RWPE2 (cell line): ENCODE measurements around the gene GPR17.

Experiments used
- ATAC-seq: fragments of 200-7000 bp; cut with Tn5 transposase; 3 replicates; pipeline ENCODE4 v1.9.1; 2021; ENCODE audit warnings: low read depth
- DNase-seq: peaks from one replicate; pipeline ENCODE4 v3.0.0-alpha.2; 2020; ENCODE audit warnings: low spot score
- H3K27ac ChIP-seq: fragments of 450-650 bp; 2 replicates; pipeline ENCODE4 v1.5.1; 2017; ENCODE audit warnings: mild to moderate bottlenecking; ENCODE audit not compliant: poor library complexity, severe bottlenecking
- H3K27me3 ChIP-seq: fragments of 250-450 bp; sonication (Bioruptor Pico); 2 replicates; pipeline ENCODE4 v1.5.1; 2021; ENCODE audit warnings: mild to moderate bottlenecking, moderate library complexity; ENCODE audit not compliant: insufficient read depth, poor library complexity, severe bottlenecking
- H3K36me3 ChIP-seq: fragments of 250-450 bp; sonication (Bioruptor Pico); 2 replicates; pipeline ENCODE4 v1.5.1; 2020; ENCODE audit warnings: low read depth, mild to moderate bottlenecking, moderate library complexity
- H3K4me1 ChIP-seq: fragments of 250-450 bp; sonication (Bioruptor Pico); 2 replicates; pipeline ENCODE4 v1.5.1; 2021; ENCODE audit warnings: mild to moderate bottlenecking, moderate library complexity; ENCODE audit not compliant: insufficient read depth, poor library complexity, severe bottlenecking
- H3K4me3 ChIP-seq: fragments of 250-450 bp; sonication (Bioruptor Pico); 2 replicates; pipeline ENCODE4 v1.5.1; 2021; ENCODE audit warnings: mild to moderate bottlenecking, moderate library complexity; ENCODE audit not compliant: severe bottlenecking
- H3K9me3 ChIP-seq: fragments of 250-450 bp; sonication (Bioruptor Pico); 2 replicates; pipeline ENCODE4 v1.5.1; 2021; ENCODE audit warnings: mild to moderate bottlenecking, moderate library complexity; ENCODE audit not compliant: severe bottlenecking
- TF ChIP-seq, protein P1 (sequence below): fragments of 450-650 bp; IDR thresholded peaks from one replicate; pipeline ENCODE4 v1.5.1; 2017; ENCODE audit warnings: mild to moderate bottlenecking, moderate library complexity; ENCODE audit not compliant: poor library complexity, severe bottlenecking

Gene GPR17

DNA sequence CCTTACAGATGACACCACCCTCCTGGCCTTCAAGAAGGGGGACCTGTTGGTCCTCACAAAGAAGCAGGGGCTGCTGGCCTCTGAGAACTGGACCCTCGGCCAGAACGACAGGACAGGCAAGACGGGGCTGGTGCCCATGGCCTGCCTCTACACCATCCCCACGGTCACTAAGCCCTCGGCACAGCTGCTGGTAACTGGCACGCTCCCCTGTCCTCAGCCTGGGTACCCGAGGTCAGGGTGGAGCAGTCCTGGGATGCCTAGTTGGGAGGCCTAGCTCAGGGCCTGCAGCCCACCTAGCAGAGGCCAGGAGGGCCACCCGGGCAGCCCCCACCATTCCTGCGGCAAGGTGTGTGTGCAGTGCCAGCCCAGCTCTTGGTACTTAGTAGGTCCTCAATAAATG is 16.3 kb upstream of the GPR17 start:
- DNase-seq = no peak
- no peak for ATAC-seq
- H3K4me3 ChIP-seq = no peak overlapping the region
- no peaks in the 10 kb centered on the region for H3K27me3 ChIP-seq
- H3K36me3 ChIP-seq = no peaks in the 10 kb centered on the region
- no peak overlapping the region for H3K27ac ChIP-seq
- TF ChIP-seq, protein P1, sequence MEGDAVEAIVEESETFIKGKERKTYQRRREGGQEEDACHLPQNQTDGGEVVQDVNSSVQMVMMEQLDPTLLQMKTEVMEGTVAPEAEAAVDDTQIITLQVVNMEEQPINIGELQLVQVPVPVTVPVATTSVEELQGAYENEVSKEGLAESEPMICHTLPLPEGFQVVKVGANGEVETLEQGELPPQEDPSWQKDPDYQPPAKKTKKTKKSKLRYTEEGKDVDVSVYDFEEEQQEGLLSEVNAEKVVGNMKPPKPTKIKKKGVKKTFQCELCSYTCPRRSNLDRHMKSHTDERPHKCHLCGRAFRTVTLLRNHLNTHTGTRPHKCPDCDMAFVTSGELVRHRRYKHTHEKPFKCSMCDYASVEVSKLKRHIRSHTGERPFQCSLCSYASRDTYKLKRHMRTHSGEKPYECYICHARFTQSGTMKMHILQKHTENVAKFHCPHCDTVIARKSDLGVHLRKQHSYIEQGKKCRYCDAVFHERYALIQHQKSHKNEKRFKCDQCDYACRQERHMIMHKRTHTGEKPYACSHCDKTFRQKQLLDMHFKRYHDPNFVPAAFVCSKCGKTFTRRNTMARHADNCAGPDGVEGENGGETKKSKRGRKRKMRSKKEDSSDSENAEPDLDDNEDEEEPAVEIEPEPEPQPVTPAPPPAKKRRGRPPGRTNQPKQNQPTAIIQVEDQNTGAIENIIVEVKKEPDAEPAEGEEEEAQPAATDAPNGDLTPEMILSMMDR = no peak
- no peaks in the 10 kb centered on the region for H3K9me3 ChIP-seq
- no peaks in the 10 kb centered on the region for H3K4me1 ChIP-seq

- H3K27ac ChIP-seq = no peak overlapping the region
- no peaks in the 10 kb centered on the region for H3K27me3 ChIP-seq
- H3K4me3 ChIP-seq = no peak overlapping the region
- no peaks in the 10 kb centered on the region for H3K36me3 ChIP-seq
- no peak for ATAC-seq
- TF ChIP-seq, protein P1 = no peak
- no peaks in the 10 kb centered on the region for H3K9me3 ChIP-seq
- H3K4me1 ChIP-seq = no peaks in the 10 kb centered on the region
- no peak for DNase-seq
These were observed 15.7 kb upstream of the GPR17 start for GRCh38 chr2:127630096-127630863.

- no peak overlapping the region for H3K4me3 ChIP-seq
- no peak for DNase-seq
- H3K27ac ChIP-seq = no peak overlapping the region
- no peak for ATAC-seq
- H3K9me3 ChIP-seq = no peaks in the 10 kb centered on the region
- no peaks in the 10 kb centered on the region for H3K4me1 ChIP-seq
- no peaks in the 10 kb centered on the region for H3K27me3 ChIP-seq
- H3K36me3 ChIP-seq = no peaks in the 10 kb centered on the region
- TF ChIP-seq, protein P1 = no peak
These were observed 15.0 kb upstream of the GPR17 start for GRCh38 chr2:127630864-127631540.

GRCh38 chr2:127631541-127631996 is 14.4 kb upstream of the GPR17 start:
- no peak for ATAC-seq
- no peaks in the 10 kb centered on the region for H3K4me1 ChIP-seq

More at GRCh38 chr2:127631541-127631996, 14.4 kb upstream of the GPR17 start:
- H3K27ac ChIP-seq = no peak overlapping the region
- TF ChIP-seq, protein P1 = no peak
- no peak for DNase-seq
- H3K36me3 ChIP-seq = no peaks in the 10 kb centered on the region
- H3K9me3 ChIP-seq = no peaks in the 10 kb centered on the region
- no peak overlapping the region for H3K4me3 ChIP-seq
- H3K27me3 ChIP-seq = no peaks in the 10 kb centered on the region
